ENCODE results near the gene PRKN. TPM values are rescaled to one million over a fixed set of nuclear protein-coding genes. Genes with fewer than 3 reads are reported as not detected.

The PRKN gene
- polyA plus RNA-seq, 1 experiment, result 0.71 TPM

DNA sequence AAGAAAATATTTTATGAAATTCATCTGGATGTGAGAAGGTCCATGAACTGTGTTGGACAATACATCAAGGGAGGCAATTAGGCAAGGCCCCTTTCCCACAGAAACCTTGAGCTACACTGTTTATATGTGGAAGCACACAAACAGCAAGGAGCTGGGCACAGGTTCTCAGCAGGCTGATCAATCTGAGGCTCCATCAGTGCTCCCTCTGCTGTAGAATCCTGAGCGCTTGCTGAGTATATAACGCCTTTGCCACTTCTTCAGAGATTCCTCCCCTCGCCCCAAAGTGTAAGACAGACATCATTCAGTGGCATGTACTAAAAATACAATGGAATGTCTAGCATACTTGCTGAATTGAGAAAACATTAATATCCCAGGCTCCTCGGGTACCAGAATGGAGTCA lies 146.9 kb downstream of the PRKN start:
- H3K4me3 ChIP-seq (ENCODE audit: low read depth, low read length), result no peak overlapping the region
- ChIA-PET POLR2A (no interaction called here), CTCF (no interaction called here)
- no peaks in the 10 kb centered on the region for H3K27me3 ChIP-seq (ENCODE audit: control insufficient read depth, insufficient read depth, low read length)
- no peaks in the 10 kb centered on the region for H3K36me3 ChIP-seq (ENCODE audit: control insufficient read depth, insufficient read depth, low read length)
- TF ChIP-seq, protein P1, sequence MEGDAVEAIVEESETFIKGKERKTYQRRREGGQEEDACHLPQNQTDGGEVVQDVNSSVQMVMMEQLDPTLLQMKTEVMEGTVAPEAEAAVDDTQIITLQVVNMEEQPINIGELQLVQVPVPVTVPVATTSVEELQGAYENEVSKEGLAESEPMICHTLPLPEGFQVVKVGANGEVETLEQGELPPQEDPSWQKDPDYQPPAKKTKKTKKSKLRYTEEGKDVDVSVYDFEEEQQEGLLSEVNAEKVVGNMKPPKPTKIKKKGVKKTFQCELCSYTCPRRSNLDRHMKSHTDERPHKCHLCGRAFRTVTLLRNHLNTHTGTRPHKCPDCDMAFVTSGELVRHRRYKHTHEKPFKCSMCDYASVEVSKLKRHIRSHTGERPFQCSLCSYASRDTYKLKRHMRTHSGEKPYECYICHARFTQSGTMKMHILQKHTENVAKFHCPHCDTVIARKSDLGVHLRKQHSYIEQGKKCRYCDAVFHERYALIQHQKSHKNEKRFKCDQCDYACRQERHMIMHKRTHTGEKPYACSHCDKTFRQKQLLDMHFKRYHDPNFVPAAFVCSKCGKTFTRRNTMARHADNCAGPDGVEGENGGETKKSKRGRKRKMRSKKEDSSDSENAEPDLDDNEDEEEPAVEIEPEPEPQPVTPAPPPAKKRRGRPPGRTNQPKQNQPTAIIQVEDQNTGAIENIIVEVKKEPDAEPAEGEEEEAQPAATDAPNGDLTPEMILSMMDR (IDR thresholded peaks at IDR 0.05; ENCODE audit: insufficient read depth, low read depth, low read length), result no peak
- no peak for DNase-seq (ENCODE audit: low read depth)

DNA sequence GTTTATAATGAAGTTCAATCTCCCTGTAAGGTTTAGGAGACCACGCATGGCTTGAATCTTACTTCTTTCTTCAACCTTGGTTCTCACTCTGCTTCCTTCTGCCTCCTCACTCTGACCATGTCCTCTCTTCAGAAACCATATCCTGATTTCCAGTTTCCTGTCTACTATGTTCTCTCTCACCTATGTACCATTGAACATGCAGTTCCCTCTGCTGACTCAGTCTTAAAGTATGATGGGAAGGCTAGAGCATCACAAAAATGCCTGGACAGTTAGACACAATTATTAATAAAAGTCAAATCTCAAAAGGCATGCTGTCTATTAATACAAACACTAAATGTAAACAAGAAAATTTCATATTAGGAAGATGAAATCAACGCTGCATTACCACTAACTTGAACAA lies 151.6 kb downstream of the PRKN start:
- no peak for DNase-seq (ENCODE audit: low read depth)

DNA sequence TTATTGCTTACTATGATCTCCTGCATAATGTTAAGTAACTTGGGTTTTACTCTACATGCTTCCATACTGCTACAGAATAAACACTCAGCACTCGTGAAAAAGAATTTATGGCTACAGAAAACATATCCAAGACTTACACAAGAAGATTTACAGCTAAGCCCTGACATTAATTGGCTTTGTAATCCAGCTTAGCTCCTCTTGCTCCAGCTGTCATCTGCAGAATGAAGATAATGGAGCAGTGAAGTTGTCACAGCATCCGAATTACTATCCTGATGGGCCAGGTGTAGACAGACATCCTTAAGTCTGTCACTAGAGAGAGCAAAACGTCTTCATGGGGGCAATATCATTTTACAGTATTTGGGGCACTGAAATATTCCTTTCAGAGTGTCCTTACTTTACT lies 155.3 kb downstream of the PRKN start:
- H3K27me3 ChIP-seq (ENCODE audit: control insufficient read depth, insufficient read depth, low read length), result no peaks in the 10 kb centered on the region
- TF ChIP-seq, protein P1 (IDR thresholded peaks at IDR 0.05; ENCODE audit: insufficient read depth, low read depth, low read length), result no peak
- no peak overlapping the region for H3K4me3 ChIP-seq (ENCODE audit: low read depth, low read length)
- DNase-seq (ENCODE audit: low read depth), result no peak
- POLR2A ChIA-PET, result no interaction called here
- H3K36me3 ChIP-seq (ENCODE audit: control insufficient read depth, insufficient read depth, low read length), result no peaks in the 10 kb centered on the region
- CTCF ChIA-PET, result interaction anchor here (0.7 kb wide), 1 partner anchor 1495 kb away, joined by 3 read pairs; no protein-coding TSS in a partner anchor

More for the DNA sequence above, 151.6 kb downstream of the PRKN start:
- H3K27me3 ChIP-seq (ENCODE audit: control insufficient read depth, insufficient read depth, low read length), result no peaks in the 10 kb centered on the region
- H3K4me3 ChIP-seq (ENCODE audit: low read depth, low read length), result no peak overlapping the region
- H3K36me3 ChIP-seq (ENCODE audit: control insufficient read depth, insufficient read depth, low read length), result no peaks in the 10 kb centered on the region
- TF ChIP-seq, protein P1 (IDR thresholded peaks at IDR 0.05; ENCODE audit: insufficient read depth, low read depth, low read length), result no peak
- ChIA-PET POLR2A (no interaction called here), CTCF (no interaction called here)

DNA sequence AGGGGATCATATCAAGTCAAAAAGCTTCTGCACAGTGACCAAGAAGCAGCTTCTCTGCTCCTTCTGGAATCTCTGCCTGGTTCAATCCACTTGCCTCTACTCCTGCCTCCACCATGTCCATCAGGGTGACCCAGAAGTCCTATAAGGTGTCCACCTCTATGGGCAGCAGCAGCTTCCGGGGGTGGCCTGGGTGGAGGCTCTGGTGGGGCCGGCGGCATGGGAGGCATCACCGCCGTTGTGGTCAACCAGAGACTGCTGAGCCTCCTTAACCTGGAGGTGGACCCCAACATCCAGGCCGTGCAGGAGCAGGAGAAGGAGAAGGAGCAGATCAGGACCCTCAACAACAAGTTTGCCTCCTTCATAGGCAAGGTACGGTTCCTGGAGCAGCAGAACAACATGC lies 159.3 kb downstream of the PRKN start:
- POLR2A ChIA-PET, result no interaction called here
- no peak for DNase-seq (ENCODE audit: low read depth)
- CTCF ChIA-PET, result no interaction called here
- no peaks in the 10 kb centered on the region for H3K27me3 ChIP-seq (ENCODE audit: control insufficient read depth, insufficient read depth, low read length)
- TF ChIP-seq, protein P1 (IDR thresholded peaks at IDR 0.05; ENCODE audit: insufficient read depth, low read depth, low read length), result no peak
- H3K36me3 ChIP-seq (ENCODE audit: control insufficient read depth, insufficient read depth, low read length), result no peaks in the 10 kb centered on the region
- H3K4me3 ChIP-seq (ENCODE audit: low read depth, low read length), result no peak overlapping the region

DNA sequence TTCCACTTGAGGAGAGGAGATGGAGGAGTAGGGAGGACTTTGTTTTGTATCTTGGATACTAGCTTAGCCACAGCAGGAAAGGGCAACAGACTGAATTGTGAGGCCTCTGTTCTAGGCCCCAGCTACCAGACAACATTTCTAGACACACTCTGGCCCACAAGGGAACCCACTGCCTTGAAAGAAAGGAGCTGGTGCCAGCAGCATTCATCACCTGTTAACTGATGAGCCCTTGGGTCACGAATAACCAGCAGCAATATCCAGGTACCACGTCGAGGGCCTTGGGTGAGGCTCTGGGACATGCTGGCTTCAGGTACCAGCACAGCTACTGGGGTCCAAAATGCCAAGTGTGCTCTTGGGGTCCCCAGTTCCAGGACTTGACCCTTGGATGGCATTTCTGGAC lies 165.5 kb downstream of the PRKN start:
- Histone ChIP-seq H3K27me3 (ENCODE audit: control insufficient read depth, insufficient read depth, low read length) (no peaks in the 10 kb centered on the region), H3K36me3 (ENCODE audit: control insufficient read depth, insufficient read depth, low read length) (no peaks in the 10 kb centered on the region), H3K4me3 (ENCODE audit: low read depth, low read length) (no peak overlapping the region)
- CTCF ChIA-PET, result interaction anchor here (1.4 kb wide), 1 partner anchor 27 kb away, joined by 3 read pairs; no protein-coding TSS in a partner anchor
- no peak for DNase-seq (ENCODE audit: low read depth)
- POLR2A ChIA-PET, result no interaction called here
- TF ChIP-seq, protein P1 (IDR thresholded peaks at IDR 0.05; ENCODE audit: insufficient read depth, low read depth, low read length), result no peak
